ENCODE results near the gene P2RX2.

The P2RX2 gene

DNA sequence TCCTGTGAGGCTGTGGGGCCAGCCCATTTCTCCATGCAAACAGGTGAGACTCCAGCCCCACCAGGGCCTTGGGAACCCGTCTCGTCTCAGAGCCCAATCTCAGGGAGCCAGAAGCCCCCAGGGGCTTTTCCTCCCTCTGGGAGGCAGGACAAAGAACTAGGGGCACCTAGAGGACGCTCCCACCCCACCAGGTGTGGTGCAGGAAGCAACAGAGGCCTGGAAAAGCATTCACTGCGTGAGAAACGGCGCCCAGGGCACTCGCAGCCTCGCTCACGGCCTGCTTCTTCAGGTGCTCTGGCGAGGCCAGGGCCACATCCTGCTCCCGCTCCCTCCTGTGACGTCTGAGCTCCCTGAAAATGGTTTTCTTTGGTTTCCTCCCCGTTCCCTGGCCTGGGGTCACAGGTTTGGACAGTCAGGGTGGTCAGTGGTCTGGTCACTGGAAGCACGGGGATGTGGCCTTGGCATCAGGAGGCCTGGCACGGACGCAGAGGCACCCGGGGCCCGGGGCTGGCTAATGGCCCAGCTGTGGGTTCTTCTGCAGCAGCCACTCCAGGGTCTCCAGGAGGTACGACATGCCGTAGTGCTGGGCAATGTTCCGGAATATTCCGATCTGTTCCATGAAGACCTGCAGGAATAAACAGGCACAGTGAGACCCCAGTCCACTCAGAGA lies 5.7 kb downstream of the P2RX2 start:
- no peak overlapping the region for H3K4me3 ChIP-seq (replicated peaks; ENCODE audit: low read depth, low read length)
- TF ChIP-seq, protein P1, sequence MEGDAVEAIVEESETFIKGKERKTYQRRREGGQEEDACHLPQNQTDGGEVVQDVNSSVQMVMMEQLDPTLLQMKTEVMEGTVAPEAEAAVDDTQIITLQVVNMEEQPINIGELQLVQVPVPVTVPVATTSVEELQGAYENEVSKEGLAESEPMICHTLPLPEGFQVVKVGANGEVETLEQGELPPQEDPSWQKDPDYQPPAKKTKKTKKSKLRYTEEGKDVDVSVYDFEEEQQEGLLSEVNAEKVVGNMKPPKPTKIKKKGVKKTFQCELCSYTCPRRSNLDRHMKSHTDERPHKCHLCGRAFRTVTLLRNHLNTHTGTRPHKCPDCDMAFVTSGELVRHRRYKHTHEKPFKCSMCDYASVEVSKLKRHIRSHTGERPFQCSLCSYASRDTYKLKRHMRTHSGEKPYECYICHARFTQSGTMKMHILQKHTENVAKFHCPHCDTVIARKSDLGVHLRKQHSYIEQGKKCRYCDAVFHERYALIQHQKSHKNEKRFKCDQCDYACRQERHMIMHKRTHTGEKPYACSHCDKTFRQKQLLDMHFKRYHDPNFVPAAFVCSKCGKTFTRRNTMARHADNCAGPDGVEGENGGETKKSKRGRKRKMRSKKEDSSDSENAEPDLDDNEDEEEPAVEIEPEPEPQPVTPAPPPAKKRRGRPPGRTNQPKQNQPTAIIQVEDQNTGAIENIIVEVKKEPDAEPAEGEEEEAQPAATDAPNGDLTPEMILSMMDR (IDR thresholded peaks at IDR 0.05; ENCODE audit: low read length, missing control alignments) = no peak
- no peak for DNase-seq (ENCODE audit: low read depth)

GRCh38 chr12:132624910-132625630 lies 6.5 kb downstream of the P2RX2 start:
- DNase-seq (ENCODE audit: low read depth) = no peak
- TF ChIP-seq, protein P1 (IDR thresholded peaks at IDR 0.05; ENCODE audit: low read length, missing control alignments) = no peak
- H3K4me3 ChIP-seq (replicated peaks; ENCODE audit: low read depth, low read length) = no peak overlapping the region

- no peak for DNase-seq (ENCODE audit: low read depth)
- no peak overlapping the region for H3K4me3 ChIP-seq (replicated peaks; ENCODE audit: low read depth, low read length)
- TF ChIP-seq, protein P1 (IDR thresholded peaks at IDR 0.05; ENCODE audit: low read length, missing control alignments) = no peak
These were observed 7.3 kb downstream of the P2RX2 start for GRCh38 chr12:132625731-132626430.

DNA sequence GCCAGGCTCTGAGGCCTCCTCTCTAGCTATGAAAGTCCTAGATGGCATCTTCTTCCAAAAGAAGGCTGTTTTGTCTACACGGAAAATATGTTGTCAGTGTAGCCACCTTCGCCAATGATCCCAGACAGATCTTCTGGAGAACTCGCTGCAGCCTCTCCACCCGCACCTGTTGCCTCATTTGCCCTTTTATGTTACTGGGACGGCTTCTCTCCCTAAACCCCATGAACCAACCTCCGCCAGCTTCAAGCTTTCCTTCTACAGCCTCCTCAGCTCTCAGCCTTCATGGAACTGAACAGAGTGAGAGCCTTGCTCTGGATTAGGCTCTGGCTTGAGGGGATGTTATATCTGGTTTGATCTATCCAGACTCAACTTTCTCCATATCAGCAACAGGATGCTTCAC lies 10.8 kb downstream of the P2RX2 start:
- no peak for DNase-seq (ENCODE audit: low read depth)
- TF ChIP-seq, protein P1 (IDR thresholded peaks at IDR 0.05; ENCODE audit: low read length, missing control alignments) = no peak
- no peak overlapping the region for H3K4me3 ChIP-seq (replicated peaks; ENCODE audit: low read depth, low read length)

GRCh38 chr12:132630672-132631071 lies 12.1 kb downstream of the P2RX2 start:
- DNase-seq (ENCODE audit: low read depth) = no peak
- no peak overlapping the region for H3K4me3 ChIP-seq (replicated peaks; ENCODE audit: low read depth, low read length)
- TF ChIP-seq, protein P1 (IDR thresholded peaks at IDR 0.05; ENCODE audit: low read length, missing control alignments) = no peak

- H3K4me3 ChIP-seq (replicated peaks; ENCODE audit: low read depth, low read length) = no peak overlapping the region
- TF ChIP-seq, protein P1 (IDR thresholded peaks at IDR 0.05; ENCODE audit: low read length, missing control alignments) = no peak
- no peak for DNase-seq (ENCODE audit: low read depth)
These were observed 13.1 kb downstream of the P2RX2 start for GRCh38 chr12:132631666-132632065.
